GM23248 (cell line): ENCODE results near the gene MAPK11.

Experiments used
- EZH2 ChIP-seq: fragments of 200-600 bp; sonication (generic); IDR thresholded peaks from 2 replicates; pipeline ENCODE4 v1.6.1; 2018; ENCODE audit warnings: antibody characterized with exemption, mild to moderate bottlenecking; ENCODE audit not compliant: insufficient read depth, poor library complexity, severe bottlenecking
- EZH2phosphoT487 ChIP-seq: fragments of 200-600 bp; sonication (generic); IDR thresholded peaks from 2 replicates; pipeline ENCODE4 v1.6.1; 2018; ENCODE audit warnings: antibody characterized with exemption, moderate library complexity, mild to moderate bottlenecking, low read depth; ENCODE audit not compliant: insufficient read depth

- TF ChIP-seq EZH2 (no peak), EZH2phosphoT487 (no peak)
These were observed 12.4 kb upstream of the MAPK11 start for GRCh38 chr22:50282361-50283155.
